Measurements from ENCODE around the gene CENPP.

DNA sequence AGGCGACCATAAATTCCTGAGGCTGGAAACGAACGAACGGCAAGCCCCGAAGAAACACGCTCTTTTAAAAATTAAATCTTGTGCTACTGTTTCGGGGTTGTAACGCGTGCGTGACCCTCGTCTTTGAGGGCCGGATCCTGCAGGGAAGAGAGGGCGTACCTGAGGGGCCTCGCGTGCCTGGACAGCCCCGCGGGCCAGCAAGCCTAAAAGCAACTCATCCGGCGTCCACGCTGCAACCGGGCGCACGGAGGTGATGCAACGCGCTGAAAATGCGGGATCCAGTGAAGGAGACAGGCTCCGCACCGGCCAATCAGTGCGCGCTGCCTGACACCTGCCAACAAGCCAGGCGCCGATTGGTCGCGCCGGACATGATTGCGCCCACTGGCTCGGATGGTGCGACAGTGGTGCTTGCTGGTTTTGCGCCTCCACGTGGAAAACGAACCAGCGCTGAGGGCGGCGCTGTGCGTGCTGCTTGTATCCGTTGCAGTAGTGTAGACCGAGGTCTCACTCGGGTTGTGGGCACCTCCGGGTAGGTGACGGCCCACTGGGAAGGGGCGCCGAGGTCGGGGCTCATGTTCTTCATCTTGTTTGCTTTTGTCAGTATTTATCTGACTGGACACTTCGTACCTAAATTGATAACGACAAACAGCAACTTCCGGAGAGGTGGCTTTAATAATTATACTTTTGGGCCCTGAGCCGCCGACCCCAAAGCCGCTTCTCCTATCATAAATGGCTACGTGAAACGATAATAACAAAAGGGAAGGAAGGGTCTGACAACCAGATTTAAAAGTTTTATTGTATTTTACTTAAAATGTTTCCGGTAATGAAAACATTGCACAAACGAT is 32.1 kb upstream of the CENPP start, which contains the start of gene IARS1:
- TF ChIP-seq YY1 (IDR thresholded peaks at IDR 0.05; ENCODE audit: insufficient read depth, insufficient read length) (no peak), SUZ12 (IDR thresholded peaks at IDR 0.05; ENCODE audit: extremely low read depth, insufficient read depth, insufficient read length) (no peak)
